ENCODE results near the gene USP10.

DNA sequence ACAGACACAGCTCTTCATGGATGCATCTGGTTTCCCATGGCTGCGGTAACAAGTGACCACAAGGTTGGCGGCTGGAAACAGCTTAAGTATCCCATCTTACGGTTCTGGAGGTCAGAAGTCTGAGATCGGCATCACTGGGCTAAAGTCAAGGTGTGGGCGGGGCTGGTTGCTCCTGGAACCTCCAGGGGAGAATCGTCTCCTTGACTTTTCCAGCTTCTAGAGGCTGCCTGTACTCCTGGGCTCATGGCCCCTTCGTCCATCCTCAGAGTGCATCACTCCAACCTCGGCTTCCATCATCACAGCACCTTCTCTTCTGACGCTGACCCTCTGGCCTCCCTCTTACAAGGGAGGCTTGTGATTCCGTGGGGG, 107.1 kb downstream of the USP10 start:
- TF ChIP-seq, protein P1, sequence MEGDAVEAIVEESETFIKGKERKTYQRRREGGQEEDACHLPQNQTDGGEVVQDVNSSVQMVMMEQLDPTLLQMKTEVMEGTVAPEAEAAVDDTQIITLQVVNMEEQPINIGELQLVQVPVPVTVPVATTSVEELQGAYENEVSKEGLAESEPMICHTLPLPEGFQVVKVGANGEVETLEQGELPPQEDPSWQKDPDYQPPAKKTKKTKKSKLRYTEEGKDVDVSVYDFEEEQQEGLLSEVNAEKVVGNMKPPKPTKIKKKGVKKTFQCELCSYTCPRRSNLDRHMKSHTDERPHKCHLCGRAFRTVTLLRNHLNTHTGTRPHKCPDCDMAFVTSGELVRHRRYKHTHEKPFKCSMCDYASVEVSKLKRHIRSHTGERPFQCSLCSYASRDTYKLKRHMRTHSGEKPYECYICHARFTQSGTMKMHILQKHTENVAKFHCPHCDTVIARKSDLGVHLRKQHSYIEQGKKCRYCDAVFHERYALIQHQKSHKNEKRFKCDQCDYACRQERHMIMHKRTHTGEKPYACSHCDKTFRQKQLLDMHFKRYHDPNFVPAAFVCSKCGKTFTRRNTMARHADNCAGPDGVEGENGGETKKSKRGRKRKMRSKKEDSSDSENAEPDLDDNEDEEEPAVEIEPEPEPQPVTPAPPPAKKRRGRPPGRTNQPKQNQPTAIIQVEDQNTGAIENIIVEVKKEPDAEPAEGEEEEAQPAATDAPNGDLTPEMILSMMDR (IDR thresholded peaks at IDR 0.05): no peak
- TF ChIP-seq ZFX (IDR thresholded peaks at IDR 0.05; ENCODE audit: borderline replicate concordance): no peak

All from 22Rv1 (cell line).